Measurements from ENCODE around the gene CTDNEP1. TPM values are rescaled to one million over a fixed set of nuclear protein-coding genes. Genes with fewer than 3 reads are reported as not detected.

The CTDNEP1 gene
- total and polyA plus RNA-seq, 2 of the 4 experiments (the other 2 are of a cell fraction) = 23.8 to 132 TPM

DNA sequence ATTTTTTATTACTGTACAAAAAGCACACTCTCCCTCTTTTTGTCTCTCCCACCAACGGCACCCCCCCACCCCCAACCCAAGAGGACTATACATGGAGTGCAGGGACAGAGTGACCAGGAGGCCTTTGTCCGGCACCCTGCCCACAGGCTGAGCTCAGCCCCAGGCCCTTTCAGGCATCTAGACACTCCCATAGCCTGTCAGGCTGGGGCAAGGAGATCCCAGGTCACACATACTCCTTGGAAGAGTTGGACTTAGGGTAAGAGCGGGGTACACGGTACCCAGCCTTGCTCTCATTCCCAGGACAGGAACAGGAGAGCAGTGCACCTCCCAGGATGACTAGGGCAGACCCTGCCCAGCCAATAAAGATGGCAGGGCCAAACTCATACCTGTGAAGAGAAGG, 8.6 kb upstream of the CTDNEP1 start (continued):
- TF ChIP-seq NFE2L2 (IDR thresholded peaks at IDR 0.05; ENCODE audit: low read depth, low read length) (no peak), CHD1 (IDR thresholded peaks at IDR 0.05; ENCODE audit: low read depth, low read length) (no peak)

DNA sequence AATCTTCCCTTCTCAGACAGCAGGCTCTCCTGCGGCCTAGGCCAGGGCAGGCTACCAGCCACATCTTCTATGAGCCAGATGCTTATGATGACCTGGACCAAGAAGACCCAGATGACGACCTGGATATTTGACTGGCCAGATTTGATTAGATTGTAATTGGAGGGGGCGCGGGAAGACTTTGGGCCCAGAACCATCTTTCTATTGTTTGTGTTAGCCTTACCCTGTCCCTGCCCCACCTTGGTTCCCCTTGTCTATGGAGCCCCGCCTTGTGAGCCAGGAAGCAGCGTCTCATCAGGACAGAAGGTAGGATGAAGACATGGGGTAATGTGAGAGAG, 8.0 kb upstream of the CTDNEP1 start:
- Histone ChIP-seq H3K4me2 (ENCODE audit: low read depth, low read length) (no peak overlapping the region), H2AK9ac (replicated peaks; ENCODE audit: low read depth, low read length, poor library complexity) (no peak overlapping the region), H2BK5ac (ENCODE audit: low read depth, low read length, poor library complexity, severe bottlenecking) (no peak overlapping the region), H3K27me3 (ENCODE audit: control insufficient read depth, insufficient read depth, low read length) (peaks cover 13% of the 10 kb centered on the region; the same call in 1 of the 2 replicates), H4K8ac (ENCODE audit: low read depth in 2 of 2, low read length in 2 of 2) (no peak overlapping the region), H3K9me1 (ENCODE audit: insufficient read depth, low read length) (peaks cover 10% of the 10 kb centered on the region), H3K4me1 (ENCODE audit: control insufficient read depth, insufficient read depth, low read length) (peaks cover 8% of the 10 kb centered on the region), H4K5ac (ENCODE audit: low read depth, low read length) (no peak overlapping the region), H3K36me3 (ENCODE audit: control insufficient read depth, insufficient read depth, low read length) (peaks cover 29% of the 10 kb centered on the region), H3K14ac (replicated peaks; ENCODE audit: low read depth, low read length) (no peak overlapping the region), H3K9me3 (ENCODE audit: control insufficient read depth, insufficient read depth, low read length) (no peaks in the 10 kb centered on the region), H4K20me1 (ENCODE audit: insufficient read depth, low read length) (no peaks in the 10 kb centered on the region), H2AK5ac (ENCODE audit: low read depth, low read length) (no peak overlapping the region), H2BK20ac (ENCODE audit: low read depth, low read length) (no peak overlapping the region), H3K4me3 (ENCODE audit: insufficient read depth, low read depth, low read length) (no peak overlapping the region), H3K9ac (ENCODE audit: low read depth, low read length) (no peak overlapping the region), H2BK120ac (ENCODE audit: low read depth, low read length) (no peak overlapping the region), H3K4ac (ENCODE audit: low read depth, low read length) (no peak overlapping the region), H4K91ac (ENCODE audit: insufficient read depth, low read depth, low read length) (no peak overlapping the region), H3K79me1 (ENCODE audit: low read depth in 1 of 2, low read length in 2 of 2) (peaks cover under 1 to 7% of the 10 kb centered on the region in 2 experiments; a peak in 2 of 4 replicates), H3K23ac (ENCODE audit: low read depth, low read length) (no peak overlapping the region), H3K56ac (ENCODE audit: extremely low read depth, insufficient read depth, low read length) (no peak overlapping the region), H3K18ac (ENCODE audit: low read depth, low read length) (no peak overlapping the region), H2BK15ac (ENCODE audit: low read depth, low read length) (no peak overlapping the region), H2AFZ (replicated peaks; ENCODE audit: low read length, poor library complexity) (no peak overlapping the region), H3K27ac (ENCODE audit: insufficient read depth, low read length) (no peak overlapping the region)
- CTCF ChIA-PET = no interaction called here
- DNase-seq (no peak), ATAC-seq (ENCODE audit: low read depth) (no peak)
- in situ Hi-C loops (cut with MboI; ENCODE audit: low sequenced_read_pairs) (no loop called here), intact Hi-C loops (cut with micrococcal nuclease) (no loop called here), dilution Hi-C loops (cut with HindIII; ENCODE audit: low sequenced_read_pairs, unreplicated experiment) (no loop called here)
- no CpG with 5 or more reads among the region's 6 CpGs for WGBS, 2 experiments (ENCODE audit: extremely low coverage in 2 of 2, insufficient read length in 1 of 2)
- no TSS peak for BruUV-seq (replicated peaks)
- POLR2A ChIA-PET (ENCODE audit: unreplicated experiment) = no interaction called here
- TF ChIP-seq MXI1 (IDR thresholded peaks at IDR 0.05; ENCODE audit: borderline replicate concordance, low read depth, low read length) (no peak), POLR2A (IDR thresholded peaks at IDR 0.05; ENCODE audit: low read depth, low read length) (no peak), CEBPB (IDR thresholded peaks at IDR 0.05; ENCODE audit: low read depth, low read length) (no peak), SMC3 (IDR thresholded peaks at IDR 0.05; ENCODE audit: low read depth, low read length) (no peak), RAD21 (IDR thresholded peaks at IDR 0.05; ENCODE audit: low read length) (no peak), USF2 (IDR thresholded peaks at IDR 0.05; ENCODE audit: low read depth, low read length) (no peak), RCOR1 (IDR thresholded peaks at IDR 0.05; ENCODE audit: insufficient replicate concordance, low read length) (no peak), RFX5 (IDR thresholded peaks at IDR 0.05; ENCODE audit: low read depth, low read length) (no peak), FOS (IDR thresholded peaks at IDR 0.05; ENCODE audit: low read depth, low read length) (no peak), BHLHE40 (IDR thresholded peaks at IDR 0.05; ENCODE audit: low read depth, low read length) (no peak), NFE2L2 (IDR thresholded peaks at IDR 0.05; ENCODE audit: low read depth, low read length) (no peak), CHD1 (IDR thresholded peaks at IDR 0.05; ENCODE audit: low read depth, low read length) (no peak), MAFK (IDR thresholded peaks at IDR 0.05; ENCODE audit: low read depth, low read length) (no peak)
- TF ChIP-seq, protein P1, sequence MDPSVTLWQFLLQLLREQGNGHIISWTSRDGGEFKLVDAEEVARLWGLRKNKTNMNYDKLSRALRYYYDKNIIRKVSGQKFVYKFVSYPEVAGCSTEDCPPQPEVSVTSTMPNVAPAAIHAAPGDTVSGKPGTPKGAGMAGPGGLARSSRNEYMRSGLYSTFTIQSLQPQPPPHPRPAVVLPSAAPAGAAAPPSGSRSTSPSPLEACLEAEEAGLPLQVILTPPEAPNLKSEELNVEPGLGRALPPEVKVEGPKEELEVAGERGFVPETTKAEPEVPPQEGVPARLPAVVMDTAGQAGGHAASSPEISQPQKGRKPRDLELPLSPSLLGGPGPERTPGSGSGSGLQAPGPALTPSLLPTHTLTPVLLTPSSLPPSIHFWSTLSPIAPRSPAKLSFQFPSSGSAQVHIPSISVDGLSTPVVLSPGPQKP (IDR thresholded peaks at IDR 0.05; ENCODE audit: borderline replicate concordance, low read depth, low read length) = no peak
- TF ChIP-seq, protein P2, sequence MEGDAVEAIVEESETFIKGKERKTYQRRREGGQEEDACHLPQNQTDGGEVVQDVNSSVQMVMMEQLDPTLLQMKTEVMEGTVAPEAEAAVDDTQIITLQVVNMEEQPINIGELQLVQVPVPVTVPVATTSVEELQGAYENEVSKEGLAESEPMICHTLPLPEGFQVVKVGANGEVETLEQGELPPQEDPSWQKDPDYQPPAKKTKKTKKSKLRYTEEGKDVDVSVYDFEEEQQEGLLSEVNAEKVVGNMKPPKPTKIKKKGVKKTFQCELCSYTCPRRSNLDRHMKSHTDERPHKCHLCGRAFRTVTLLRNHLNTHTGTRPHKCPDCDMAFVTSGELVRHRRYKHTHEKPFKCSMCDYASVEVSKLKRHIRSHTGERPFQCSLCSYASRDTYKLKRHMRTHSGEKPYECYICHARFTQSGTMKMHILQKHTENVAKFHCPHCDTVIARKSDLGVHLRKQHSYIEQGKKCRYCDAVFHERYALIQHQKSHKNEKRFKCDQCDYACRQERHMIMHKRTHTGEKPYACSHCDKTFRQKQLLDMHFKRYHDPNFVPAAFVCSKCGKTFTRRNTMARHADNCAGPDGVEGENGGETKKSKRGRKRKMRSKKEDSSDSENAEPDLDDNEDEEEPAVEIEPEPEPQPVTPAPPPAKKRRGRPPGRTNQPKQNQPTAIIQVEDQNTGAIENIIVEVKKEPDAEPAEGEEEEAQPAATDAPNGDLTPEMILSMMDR (conservative IDR thresholded peaks at IDR 0.05; ENCODE audit: low read depth, low read length) = no peak
